Upper lobe of left lung (tissue), 6 donors: ENCODE results near the gene GDF11. TPM values are rescaled to one million over a fixed set of nuclear protein-coding genes. Genes with fewer than 3 reads are reported as not detected.
A peak's percentile ranks its signal among the peaks of the same experiment; 100 is the strongest.

ENCODE experiments used
- ATAC-seq, 2 donors: fragments of 200-7000 bp; cut with Tn5 transposase; one replicate each; pipeline ENCODE4 v1.9.1; 2022; ENCODE audit warnings: mild to moderate bottlenecking in 2 of 2, moderate library complexity in 2 of 2; ENCODE audit not compliant: low FRiP score in 2 of 2
- DNase-seq, 2 donors: peaks; one replicate each; pipeline ENCODE4 v3.0.0-alpha.2; 2019 to 2020
- H3K27ac ChIP-seq, 4 donors: fragments of 200-600 bp; sonication (generic); one replicate each; pipeline ENCODE4 v1.5.1; 2016 to 2019
- H3K27me3 ChIP-seq, 4 donors: fragments of 200-600 bp; sonication (generic); one replicate each; pipeline ENCODE4 v1.5.1; 2017 to 2019
- H3K36me3 ChIP-seq, 4 donors: fragments of 200-600 bp; sonication (generic); one replicate each; pipeline ENCODE4 v1.5.1; 2016 to 2019
- H3K4me1 ChIP-seq, 4 donors: fragments of 200-600 bp; sonication (generic); one replicate each; pipeline ENCODE4 v1.5.1; 2018 to 2019
- H3K4me3 ChIP-seq, 4 donors: fragments of 200-600 bp; sonication (generic); one replicate each; pipeline ENCODE4 v1.5.1; 2017 to 2019; ENCODE audit warnings: mild to moderate bottlenecking in 2 of 4, moderate library complexity in 1 of 4
- H3K9me3 ChIP-seq, 4 donors: fragments of 200-600 bp; sonication (generic); one replicate each; pipeline ENCODE4 v1.5.1; 2018 to 2019
- CTCF ChIP-seq, 6 experiments: fragments of 450-650 bp in 4 of 6; fragments of 200-600 bp in 2 of 6; sonication (generic) in 2 of 6; IDR thresholded peaks; one replicate each; pipeline ENCODE4 v1.5.1; 2016 to 2019; ENCODE audit warnings: antibody characterized with exemption in 6 of 6
- EP300 ChIP-seq, 4 donors: sonication (generic); formaldehyde crosslinking; IDR thresholded peaks; one replicate each; pipeline ENCODE4 v1.5.1; 2017; ENCODE audit warnings: antibody characterized with exemption in 4 of 4, control low read depth in 2 of 4
- POLR2A ChIP-seq, 4 donors: fragments of 450-650 bp; IDR thresholded peaks; one replicate each; pipeline ENCODE4 v1.5.1; 2016 to 2017; ENCODE audit warnings: antibody characterized with exemption in 4 of 4, mild to moderate bottlenecking in 2 of 4
- POLR2AphosphoS5 ChIP-seq, 2 donors: sonication (generic); formaldehyde crosslinking; IDR thresholded peaks; one replicate each; pipeline ENCODE4 v1.5.1; 2017; ENCODE audit warnings: antibody characterized with exemption in 2 of 2
- WGBS, 2 donors: methylation state at CpG; one replicate each; pipeline ENCODE4 v1.1.5; 2017 to 2018; 5-methylcytosine and 5-hydroxymethylcytosine counted together
- total RNA-seq, 6 donors: library from RNA; depleted of rRNA in 4 of 6; stranded (reverse); fragments of >200 nt in 4 of 6; gene quantifications; one replicate each; pipeline versions ENCODE4 v1.1.0 to v1.2.1, GENCODE V29; 2016 to 2021
- donor health status: DM: no; HTN: no; CAD: no; lungs with moderate emphysema.
- donor health status: DM: no; HTN: yes; CAD: no; lungs with severe emphysema.

Gene GDF11
- total RNA-seq, 6 donors from 2014 or later = 1.0 to 6.8 (median 2.3) TPM

DNA sequence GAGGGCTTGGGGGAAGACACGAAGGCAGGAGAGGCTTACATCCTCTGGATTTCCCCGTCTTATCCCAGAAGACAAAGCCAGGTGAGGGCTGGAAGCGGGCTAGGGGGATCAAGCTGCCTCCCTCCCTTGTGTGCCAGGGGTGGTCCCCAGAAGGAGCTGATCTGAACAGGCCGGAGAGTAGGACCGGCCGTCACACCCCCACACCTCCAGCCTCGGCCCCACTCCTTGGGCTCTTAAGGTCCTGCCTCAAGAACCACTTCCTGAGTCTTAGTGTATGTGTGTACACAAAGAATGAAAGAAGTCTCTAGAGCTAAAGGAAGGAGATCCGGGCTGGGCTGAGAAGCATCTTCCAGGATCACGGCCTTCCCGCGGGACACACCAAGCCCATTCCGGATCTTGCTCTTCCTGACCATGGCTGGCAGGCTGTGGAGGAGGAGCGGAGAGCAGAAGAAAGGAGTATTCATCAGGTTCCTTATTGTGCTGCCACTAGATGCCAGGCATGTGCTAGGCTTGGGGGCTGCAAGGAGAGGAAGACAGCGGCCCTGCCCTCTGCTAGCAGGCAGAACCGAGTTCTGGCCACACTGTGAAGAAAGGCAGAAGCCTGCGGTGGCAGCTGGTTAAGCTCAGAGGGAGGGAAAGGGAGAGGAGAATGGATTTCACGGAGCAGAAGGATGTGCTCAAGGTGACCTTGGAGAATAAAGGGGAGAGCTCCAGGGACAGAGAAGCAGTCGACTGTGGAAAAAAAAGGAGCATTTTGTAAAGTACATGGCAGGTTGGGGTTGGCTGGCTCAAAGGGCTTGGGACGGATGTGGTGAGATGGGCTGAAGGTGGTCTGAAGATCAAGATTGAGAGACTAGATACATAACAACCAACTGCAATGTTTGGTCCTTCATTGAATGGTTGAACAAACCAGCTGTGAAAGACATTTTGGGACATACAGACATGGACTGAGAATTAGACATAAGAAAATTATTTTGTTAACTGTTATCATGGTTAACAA, 12.8 kb upstream of the GDF11 start:
- TF ChIP-seq POLR2AphosphoS5 (IDR thresholded peaks at IDR 0.05) (no peak), EP300 (IDR thresholded peaks at IDR 0.05) (no peak), CTCF (IDR thresholded peaks at IDR 0.05) (no peak), POLR2A (IDR thresholded peaks at IDR 0.05) (peak in 2 of 4 donors; percentile 11 to 22)
- WGBS, 2 donors = 3 to 8% methylated on average over 12 to 19 of the region's 19 CpGs
- peaks cover 26 to 53% (median 28%) of the 10 kb centered on the region in 4 donors for H3K4me1 ChIP-seq
- H3K4me3 ChIP-seq = peak overlapping the region; percentile 55 to 90 (median 84)
- peak overlapping the region; percentile 98 to 100 (median 98) for H3K27ac ChIP-seq
- no peaks in the 10 kb centered on the region for H3K27me3 ChIP-seq
- H3K36me3 ChIP-seq = peaks cover 6 to 22% (median 20%) of the 10 kb centered on the region in 4 donors
- H3K9me3 ChIP-seq = no peaks in the 10 kb centered on the region
- ATAC-seq (peak; percentile 13 to 64), DNase-seq (peak in 1 of 2 donors; percentile 76)

DNA sequence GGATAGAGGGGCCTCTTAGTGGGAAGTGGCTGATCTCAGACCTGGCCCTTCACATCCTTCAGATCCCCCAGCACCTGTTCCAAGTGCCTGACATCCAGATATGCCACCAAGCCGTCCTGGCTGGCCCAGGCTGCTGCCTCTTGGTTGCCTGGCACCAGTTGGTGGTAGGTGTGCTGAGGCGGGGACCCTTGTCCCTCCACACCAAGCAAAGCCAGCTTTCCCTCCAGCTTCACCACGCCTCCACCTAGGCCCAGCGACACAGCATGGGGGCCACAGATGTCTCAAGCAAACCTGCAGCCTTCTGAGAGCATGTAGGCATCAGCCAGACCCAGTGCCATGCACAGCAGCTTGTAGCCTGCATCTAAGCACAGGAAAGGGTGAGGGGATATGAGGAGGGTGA, 10.6 kb upstream of the GDF11 start:
- no peaks in the 10 kb centered on the region for H3K27me3 ChIP-seq
- H3K27ac ChIP-seq = no peak overlapping the region
- DNase-seq (no peak), ATAC-seq (no peak)
- TF ChIP-seq EP300 (IDR thresholded peaks at IDR 0.05) = no peak
- no peak for TF ChIP-seq POLR2AphosphoS5 (IDR thresholded peaks at IDR 0.05)
- no peak for TF ChIP-seq CTCF (IDR thresholded peaks at IDR 0.05)
- no peak for TF ChIP-seq POLR2A (IDR thresholded peaks at IDR 0.05)
- H3K4me3 ChIP-seq = no peak overlapping the region
- peaks cover 0 to under 1% (median 0%) of the 10 kb centered on the region in 4 donors for H3K36me3 ChIP-seq
- no peaks in the 10 kb centered on the region for H3K9me3 ChIP-seq
- WGBS, 2 donors = 79 to 86% methylated on average over 4 of the region's 4 CpGs
- peaks cover 20 to 35% (median 26%) of the 10 kb centered on the region in 4 donors for H3K4me1 ChIP-seq

DNA sequence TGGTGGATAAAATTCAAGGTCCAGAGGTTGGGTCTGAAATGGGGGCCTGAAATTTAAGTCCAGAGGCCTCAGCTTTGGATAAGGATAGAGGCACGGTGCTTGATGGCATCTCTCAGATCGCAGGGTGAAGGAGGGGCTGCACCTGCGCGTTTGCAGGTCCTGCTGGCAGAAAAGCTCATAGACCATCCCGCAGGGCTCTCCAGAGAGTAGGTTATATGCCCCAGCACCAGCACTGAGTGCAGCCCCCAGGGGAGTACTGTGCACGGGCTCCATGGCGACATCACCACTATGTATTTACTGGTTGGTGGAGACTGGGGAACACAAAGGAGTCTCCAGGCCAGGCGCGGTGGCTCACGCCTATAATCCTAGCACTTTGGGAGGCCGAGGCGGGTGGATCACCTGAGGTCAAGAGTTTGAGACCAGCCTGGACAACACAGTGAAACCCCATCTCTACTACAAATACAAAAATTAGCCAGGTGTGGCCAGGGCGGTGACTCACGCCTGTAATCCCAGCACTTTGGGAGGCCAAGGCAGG, 9.8 kb upstream of the GDF11 start:
- no peaks in the 10 kb centered on the region for H3K27me3 ChIP-seq
- no peaks in the 10 kb centered on the region for H3K36me3 ChIP-seq
- ATAC-seq (no peak), DNase-seq (peak in 1 of 2 donors; percentile 19)
- TF ChIP-seq EP300 (IDR thresholded peaks at IDR 0.05) (no peak), POLR2AphosphoS5 (IDR thresholded peaks at IDR 0.05) (no peak), CTCF (IDR thresholded peaks at IDR 0.05) (no peak), POLR2A (IDR thresholded peaks at IDR 0.05) (no peak)
- no peaks in the 10 kb centered on the region for H3K9me3 ChIP-seq
- H3K4me3 ChIP-seq = no peak overlapping the region
- peaks cover 24 to 36% (median 27%) of the 10 kb centered on the region in 4 donors for H3K4me1 ChIP-seq
- no peak overlapping the region for H3K27ac ChIP-seq
- 93% methylated on average over 12 to 14 of the region's 14 CpGs for WGBS, 2 donors

DNA sequence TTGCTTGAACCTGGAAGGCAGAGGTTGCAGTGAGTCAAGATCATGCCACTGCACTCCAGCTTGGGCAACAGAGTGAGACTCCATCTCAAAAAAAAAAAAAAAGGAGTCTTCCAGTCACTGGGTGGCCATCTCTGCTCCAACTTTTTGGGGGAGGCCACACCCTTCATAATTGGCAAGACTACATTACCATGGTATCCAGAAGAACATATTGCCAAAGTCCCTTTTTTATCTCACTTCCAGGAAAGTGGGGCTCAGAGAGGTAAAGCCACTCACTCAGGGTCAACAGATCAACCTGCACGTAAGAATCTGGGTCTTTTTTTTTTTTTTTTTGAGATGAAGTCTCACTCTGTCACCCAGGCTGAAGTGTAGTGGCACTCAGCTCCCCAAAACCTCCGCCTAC, 9.1 kb upstream of the GDF11 start:
- H3K9me3 ChIP-seq = no peaks in the 10 kb centered on the region
- no peak for ATAC-seq
- no peaks in the 10 kb centered on the region for H3K36me3 ChIP-seq
- H3K27ac ChIP-seq = no peak overlapping the region
- H3K4me3 ChIP-seq = no peak overlapping the region
- 74 to 77% methylated on average over 2 of the region's 2 CpGs for WGBS, 2 donors
- DNase-seq = peak in 1 of 2 donors; percentile 8
- no peak for TF ChIP-seq POLR2A (IDR thresholded peaks at IDR 0.05)
- TF ChIP-seq EP300 (IDR thresholded peaks at IDR 0.05) = no peak
- TF ChIP-seq CTCF (IDR thresholded peaks at IDR 0.05) = no peak
- TF ChIP-seq POLR2AphosphoS5 (IDR thresholded peaks at IDR 0.05) = no peak
- peaks cover 26 to 41% (median 32%) of the 10 kb centered on the region in 4 donors for H3K4me1 ChIP-seq
- no peaks in the 10 kb centered on the region for H3K27me3 ChIP-seq
